SJCRH30 (cell line): ENCODE data around the gene HOXC10. TPM values are rescaled to one million over a fixed set of nuclear protein-coding genes. Genes with fewer than 3 reads are reported as not detected.

Experiments
- DNase-seq, 2 experiments: peaks; one replicate each; pipeline ENCODE4 v3.0.0-alpha.2; 2015 to 2020
- H3K27ac ChIP-seq: fragments of 250-450 bp; sonication (Bioruptor Pico); 2 replicates; pipeline ENCODE4 v1.5.1; 2020; ENCODE audit warnings: mild to moderate bottlenecking, moderate library complexity
- H3K27me3 ChIP-seq: fragments of 250-450 bp; sonication (Bioruptor Pico); 2 replicates; pipeline ENCODE4 v1.5.1; 2020; ENCODE audit warnings: mild to moderate bottlenecking, moderate library complexity
- H3K36me3 ChIP-seq: fragments of 250-450 bp; sonication (Bioruptor Pico); 2 replicates; pipeline ENCODE4 v1.5.1; 2020; ENCODE audit warnings: mild to moderate bottlenecking, moderate library complexity
- H3K4me1 ChIP-seq: fragments of 250-450 bp; sonication (Bioruptor Pico); 2 replicates; pipeline ENCODE4 v1.5.1; 2020; ENCODE audit warnings: mild to moderate bottlenecking, moderate library complexity
- H3K4me3 ChIP-seq: fragments of 250-450 bp; sonication (Bioruptor Pico); 2 replicates; pipeline ENCODE4 v1.5.1; 2020; ENCODE audit warnings: mild to moderate bottlenecking, moderate library complexity
- H3K9me3 ChIP-seq: fragments of 250-450 bp; sonication (Bioruptor Pico); replicated peaks from 2 replicates; pipeline ENCODE4 v1.5.1; 2020; ENCODE audit warnings: mild to moderate bottlenecking, moderate library complexity
- total RNA-seq: library from RNA; depleted of rRNA; stranded (reverse); fragments of >200 nt; shearing (Covaris generic); gene quantifications from 2 replicates; pipeline ENCODE4 v1.2.3, GENCODE V29; 2014; rRNA removed

Gene HOXC10
- 0.51 and 0.71 TPM in 2 replicates for total RNA-seq

DNA sequence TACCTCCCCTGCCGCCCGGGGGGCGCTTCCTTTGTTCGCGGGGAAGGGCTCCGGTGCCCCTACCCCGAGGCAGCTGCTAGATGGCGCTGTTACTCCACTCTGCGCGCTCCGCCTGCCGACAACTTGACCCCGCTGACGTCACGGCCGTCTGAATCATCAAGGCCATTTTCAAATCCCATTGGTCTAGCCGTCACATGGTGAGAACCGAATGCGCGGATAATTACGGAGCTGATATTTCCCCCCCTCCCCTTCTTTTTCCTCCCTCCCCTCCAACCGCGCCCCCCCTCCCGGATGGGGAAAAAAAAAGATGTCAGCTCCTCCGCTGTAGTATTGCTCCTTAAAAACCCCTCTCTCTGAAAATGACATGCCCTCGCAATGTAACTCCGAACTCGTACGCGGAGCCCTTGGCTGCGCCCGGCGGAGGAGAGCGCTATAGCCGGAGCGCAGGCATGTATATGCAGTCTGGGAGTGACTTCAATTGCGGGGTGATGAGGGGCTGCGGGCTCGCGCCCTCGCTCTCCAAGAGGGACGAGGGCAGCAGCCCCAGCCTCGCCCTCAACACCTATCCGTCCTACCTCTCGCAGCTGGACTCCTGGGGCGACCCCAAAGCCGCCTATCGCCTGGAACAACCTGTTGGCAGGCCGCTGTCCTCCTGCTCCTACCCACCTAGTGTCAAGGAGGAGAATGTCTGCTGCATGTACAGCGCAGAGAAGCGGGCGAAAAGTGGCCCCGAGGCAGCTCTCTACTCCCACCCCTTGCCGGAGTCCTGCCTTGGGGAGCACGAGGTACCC is at the start of gene HOXC10:
TSS of gene HOXC10 (plus strand) at position 246 of the 791 bp plus-strand sequence. CDS start at position 360, 114 bp downstream.
- H3K27me3 ChIP-seq, result peaks cover 13% of the 10 kb centered on the region
- H3K9me3 ChIP-seq, result no peaks in the 10 kb centered on the region
- no peaks in the 10 kb centered on the region for H3K36me3 ChIP-seq
- peak within 1 kb of the TSS; percentile 40 for H3K4me3 ChIP-seq
- peak; percentile 92 to 95 for DNase-seq
- no peaks in the 10 kb centered on the region for H3K4me1 ChIP-seq
- H3K27ac ChIP-seq, result no peak within 1 kb of the TSS

DNA sequence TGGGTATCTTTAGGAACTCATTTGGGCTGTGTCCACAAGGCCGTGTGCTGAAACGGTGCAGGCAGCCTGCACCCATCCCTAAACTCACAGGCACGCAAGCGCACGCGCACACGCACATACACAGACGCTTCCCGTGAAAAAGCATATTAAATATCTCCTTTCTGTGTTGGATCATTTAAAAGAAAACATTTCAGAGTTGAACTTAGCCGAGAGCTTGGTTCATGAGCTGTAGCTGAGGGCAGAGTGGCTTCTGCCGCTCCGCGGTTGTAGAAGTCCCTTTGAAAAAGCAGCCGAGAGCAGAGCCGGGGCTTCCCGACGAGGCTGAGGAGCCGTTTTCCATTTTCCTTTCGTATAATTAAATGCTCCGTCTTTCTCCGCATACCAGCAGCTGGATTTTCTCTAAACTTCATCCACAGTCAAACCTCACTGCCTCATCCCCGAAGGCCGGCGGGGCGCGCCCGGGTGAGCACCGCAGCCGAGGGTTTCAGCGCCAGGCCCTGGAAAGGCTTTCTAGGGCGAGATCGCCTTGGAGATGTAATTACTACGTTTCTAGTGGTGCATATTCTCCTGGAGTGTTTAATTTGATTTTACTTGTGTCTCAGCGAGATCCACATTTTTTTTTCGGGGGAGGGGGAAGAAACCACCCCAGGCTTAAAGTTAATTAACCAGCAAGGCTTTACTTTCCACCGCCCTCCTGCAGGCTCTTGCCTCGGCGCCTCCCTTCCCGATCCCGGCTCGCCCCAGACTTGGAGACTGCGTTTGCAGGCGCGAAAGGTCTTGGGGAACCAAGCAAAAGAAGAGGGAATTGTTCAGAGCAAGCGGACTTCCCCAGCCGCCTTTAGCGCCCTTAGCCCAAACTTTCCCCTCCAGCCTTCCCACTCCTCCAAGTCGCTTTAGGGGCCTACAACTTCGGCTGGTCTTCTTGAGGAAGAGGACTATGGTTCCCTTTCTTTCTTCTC is 49.3 kb upstream of the HOXC10 start:
- Histone ChIP-seq H3K4me3 (no peak overlapping the region), H3K36me3 (no peaks in the 10 kb centered on the region), H3K27ac (no peak overlapping the region), H3K4me1 (no peaks in the 10 kb centered on the region), H3K9me3 (no peaks in the 10 kb centered on the region), H3K27me3 (peaks cover 13% of the 10 kb centered on the region; the same call in 1 of the 2 replicates)
- no peak for DNase-seq

DNA sequence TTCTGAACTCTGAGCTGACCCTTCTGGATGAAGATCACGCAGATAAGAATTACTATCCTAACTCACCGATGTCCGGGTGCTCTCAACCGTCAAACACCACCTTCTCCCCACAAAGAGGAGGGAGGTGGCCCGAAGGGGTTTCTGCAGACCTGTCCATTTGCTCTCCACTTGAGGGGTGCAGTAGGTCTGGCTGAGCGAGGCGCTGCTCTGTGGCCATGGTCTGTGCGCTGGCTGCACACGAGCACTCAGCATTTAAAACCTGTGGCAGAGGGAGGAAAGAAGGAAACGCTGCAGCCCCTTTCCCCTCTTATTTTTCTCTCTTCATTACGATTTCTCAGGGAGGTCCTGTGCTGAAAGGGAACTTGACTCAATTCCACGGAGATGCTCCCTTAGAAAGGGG is 47.8 kb upstream of the HOXC10 start:
- Histone ChIP-seq H3K9me3 (no peaks in the 10 kb centered on the region), H3K4me1 (no peaks in the 10 kb centered on the region), H3K4me3 (no peak overlapping the region), H3K27ac (no peak overlapping the region), H3K36me3 (no peaks in the 10 kb centered on the region), H3K27me3 (peaks cover 10% of the 10 kb centered on the region; the same call in 1 of the 2 replicates)
- DNase-seq, result no peak

DNA sequence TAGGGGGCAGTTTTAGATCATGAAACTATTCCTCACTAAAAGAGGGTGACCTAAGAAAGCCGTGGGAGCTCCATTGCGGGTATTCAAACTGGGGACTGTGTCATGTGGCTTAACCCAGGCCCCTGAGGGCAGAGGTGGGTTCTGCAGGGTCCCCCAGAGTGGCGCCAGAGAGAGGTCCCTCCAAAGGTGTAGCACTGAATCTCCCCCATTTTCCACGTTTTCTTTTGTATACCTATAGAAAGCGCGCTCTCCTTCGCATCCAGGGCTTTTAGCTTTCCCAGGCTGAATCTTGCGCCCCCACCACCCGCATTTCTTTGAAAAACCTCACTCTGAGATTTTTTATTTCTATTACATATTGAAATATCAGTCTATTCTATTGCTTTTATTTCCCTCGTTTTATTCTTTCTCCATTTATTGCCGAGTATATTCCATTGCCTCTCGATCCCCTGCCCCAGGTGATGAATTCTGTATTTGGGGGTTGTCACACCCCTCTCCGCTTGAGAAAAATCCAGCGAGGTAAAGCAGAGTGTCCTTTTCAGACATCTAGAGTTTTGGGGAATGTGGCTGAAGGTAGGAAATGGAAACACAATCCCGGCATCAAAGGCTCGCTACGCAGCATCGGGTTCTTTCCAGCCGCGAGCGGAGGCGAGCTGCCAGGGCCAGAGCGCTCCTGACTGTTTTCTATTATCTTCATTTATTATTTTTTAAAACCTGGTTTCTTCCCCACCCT is 47.2 kb upstream of the HOXC10 start:
- H3K4me3 ChIP-seq, result peak overlapping the region; percentile 61
- H3K4me1 ChIP-seq, result no peaks in the 10 kb centered on the region
- H3K9me3 ChIP-seq, result no peaks in the 10 kb centered on the region
- H3K27ac ChIP-seq, result no peak overlapping the region
- DNase-seq, result no peak
- no peaks in the 10 kb centered on the region for H3K36me3 ChIP-seq
- peaks cover 10% of the 10 kb centered on the region; the same call in 1 of the 2 replicates for H3K27me3 ChIP-seq

DNA sequence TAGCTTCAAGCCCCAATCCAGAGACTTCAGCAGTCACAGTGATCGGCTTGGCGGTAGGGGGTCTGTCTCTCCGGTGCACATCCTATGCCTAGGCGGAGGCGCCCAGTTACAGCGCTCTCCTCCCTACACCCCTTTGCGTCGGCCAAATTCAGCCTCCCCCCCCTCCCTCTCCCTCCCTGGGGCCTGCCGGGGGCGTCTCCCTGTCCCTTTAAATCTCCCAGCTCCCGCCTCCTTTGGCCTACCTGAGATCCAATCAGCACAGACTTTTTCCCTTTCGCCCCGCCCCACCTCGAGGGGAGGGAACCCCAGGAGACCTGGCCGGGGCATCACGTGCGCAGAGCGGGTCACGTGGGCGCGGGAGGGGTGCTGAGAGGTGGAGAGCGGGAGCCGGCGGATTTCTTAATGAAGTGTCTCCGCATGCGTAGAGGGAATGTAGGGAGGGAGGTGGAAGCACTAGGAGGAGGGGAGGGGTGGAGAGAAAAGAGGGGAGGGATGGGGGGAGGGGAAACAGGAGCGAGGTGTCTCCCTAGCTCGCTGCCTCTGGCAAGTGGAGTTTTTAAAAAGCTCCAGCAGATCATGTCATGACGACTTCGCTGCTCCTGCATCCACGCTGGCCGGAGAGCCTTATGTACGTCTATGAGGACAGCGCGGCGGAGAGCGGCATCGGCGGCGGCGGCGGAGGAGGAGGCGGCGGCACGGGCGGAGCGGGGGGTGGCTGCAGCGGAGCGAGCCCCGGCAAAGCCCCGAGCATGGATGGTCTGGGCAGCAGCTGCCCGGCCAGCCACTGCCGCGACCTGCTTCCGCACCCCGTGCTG is 46.4 kb upstream of the HOXC10 start, which contains the start of gene HOXC13:
TSS of gene HOXC13 (plus strand) at position 506 of the 815 bp plus-strand sequence. CDS start at position 582, 76 bp downstream.
- no peaks in the 10 kb centered on the region for H3K9me3 ChIP-seq
- H3K36me3 ChIP-seq, result no peaks in the 10 kb centered on the region
- H3K27me3 ChIP-seq, result peaks cover 10% of the 10 kb centered on the region; the same call in 1 of the 2 replicates
- DNase-seq, result peak; percentile 96 to 97
- peak within 1 kb of the TSS; percentile 61 for H3K4me3 ChIP-seq
- no peak within 1 kb of the TSS for H3K27ac ChIP-seq
- H3K4me1 ChIP-seq, result no peaks in the 10 kb centered on the region

DNA sequence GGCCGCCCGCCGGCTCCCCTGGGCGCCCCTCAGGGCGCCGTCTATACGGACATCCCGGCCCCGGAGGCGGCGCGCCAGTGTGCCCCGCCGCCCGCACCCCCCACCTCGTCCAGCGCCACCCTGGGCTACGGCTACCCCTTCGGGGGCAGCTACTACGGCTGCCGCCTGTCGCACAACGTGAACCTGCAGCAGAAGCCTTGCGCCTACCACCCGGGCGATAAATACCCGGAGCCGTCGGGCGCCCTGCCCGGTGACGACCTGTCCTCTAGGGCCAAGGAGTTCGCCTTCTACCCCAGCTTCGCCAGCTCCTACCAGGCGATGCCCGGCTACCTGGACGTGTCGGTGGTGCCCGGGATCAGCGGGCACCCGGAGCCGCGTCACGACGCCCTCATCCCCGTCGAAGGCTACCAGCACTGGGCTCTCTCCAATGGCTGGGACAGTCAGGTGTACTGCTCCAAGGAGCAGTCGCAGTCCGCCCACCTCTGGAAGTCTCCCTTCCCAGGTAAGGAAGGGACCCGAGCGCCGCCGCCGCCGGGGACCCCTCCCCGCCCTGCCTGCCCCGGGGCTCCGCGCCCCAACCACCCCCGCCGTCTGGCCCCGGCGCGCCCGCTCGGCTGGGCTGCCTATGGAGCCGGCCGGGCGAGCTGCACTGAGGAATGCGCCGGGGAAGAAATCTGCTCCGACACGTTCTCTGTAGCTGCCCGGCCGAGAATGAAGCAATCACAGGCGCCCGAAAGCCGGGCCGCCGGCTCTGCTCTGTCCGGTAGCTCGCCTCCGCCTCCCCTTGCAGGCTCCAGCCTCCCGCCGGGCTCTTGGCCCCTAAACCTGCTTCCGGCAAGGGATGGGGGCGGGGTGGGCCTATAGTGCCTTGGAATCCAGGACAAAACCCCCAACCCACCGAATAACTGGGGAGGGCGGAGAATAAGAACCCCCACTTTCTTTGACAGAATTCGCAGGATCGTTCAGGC is 45.5 kb upstream of the HOXC10 start:
- Histone ChIP-seq H3K4me3 (peak overlapping the region; percentile 61), H3K36me3 (no peaks in the 10 kb centered on the region), H3K27ac (no peak overlapping the region), H3K9me3 (no peaks in the 10 kb centered on the region), H3K4me1 (no peaks in the 10 kb centered on the region), H3K27me3 (0 out of 2 replicates have a peak, but pooled peaks cover 10% of the 10 kb centered on the region)
- DNase-seq, result no peak

DNA sequence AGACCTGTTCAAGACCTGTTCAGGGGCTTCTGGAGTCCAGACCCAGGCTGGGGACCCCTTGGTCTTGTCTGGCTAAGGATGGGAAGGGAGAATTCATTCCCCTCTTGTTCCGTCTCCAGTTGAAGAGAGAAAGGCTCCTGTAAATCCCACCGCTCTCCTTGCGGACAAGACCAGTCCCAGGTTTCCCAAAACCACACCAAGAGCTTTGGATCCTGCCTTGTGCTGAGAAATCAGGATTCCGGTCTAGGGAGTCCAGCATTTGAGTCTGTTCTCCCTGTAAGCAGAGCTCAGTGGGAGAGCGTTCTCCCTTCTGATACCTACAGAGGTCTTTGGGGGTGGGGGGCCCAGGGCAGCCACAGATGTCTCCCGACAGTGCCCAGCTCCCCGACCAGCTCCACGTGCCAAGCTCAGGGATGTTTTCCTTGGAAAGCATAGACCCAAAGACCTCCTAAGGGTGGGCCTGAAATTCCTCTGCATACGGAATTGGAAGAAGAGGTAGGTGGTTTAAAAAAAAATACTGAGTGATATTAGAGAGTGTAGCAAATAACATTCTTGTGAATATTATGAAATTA is 44.4 kb upstream of the HOXC10 start:
- no peaks in the 10 kb centered on the region for H3K4me1 ChIP-seq
- DNase-seq, result no peak
- no peaks in the 10 kb centered on the region for H3K9me3 ChIP-seq
- no peak overlapping the region for H3K27ac ChIP-seq
- H3K27me3 ChIP-seq, result 0 out of 2 replicates have a peak, but pooled peaks cover 10% of the 10 kb centered on the region
- H3K4me3 ChIP-seq, result no peak overlapping the region
- H3K36me3 ChIP-seq, result no peaks in the 10 kb centered on the region

DNA sequence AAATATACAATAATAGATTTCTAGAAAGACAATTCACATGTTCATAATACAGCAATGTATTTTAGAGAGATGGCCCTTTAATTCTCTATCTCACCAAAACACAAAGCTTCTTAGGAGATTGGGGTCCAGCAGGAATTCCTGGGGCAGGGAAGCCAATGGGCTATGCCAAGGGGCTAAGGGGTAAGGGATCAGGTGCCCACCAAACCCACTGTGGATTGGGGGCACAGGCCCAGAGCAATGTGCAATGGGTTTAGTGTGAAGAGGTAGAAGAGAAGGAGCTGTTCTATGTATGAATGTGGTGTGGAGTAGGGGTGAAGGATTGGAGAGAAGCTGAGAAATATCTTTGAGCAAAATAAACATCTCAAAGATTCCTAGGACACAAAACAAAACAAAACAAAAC is 43.8 kb upstream of the HOXC10 start:
- DNase-seq, result no peak
- Histone ChIP-seq H3K27me3 (0 out of 2 replicates have a peak, but pooled peaks cover 10% of the 10 kb centered on the region), H3K4me3 (no peak overlapping the region), H3K9me3 (no peaks in the 10 kb centered on the region), H3K4me1 (no peaks in the 10 kb centered on the region), H3K36me3 (no peaks in the 10 kb centered on the region), H3K27ac (no peak overlapping the region)

DNA sequence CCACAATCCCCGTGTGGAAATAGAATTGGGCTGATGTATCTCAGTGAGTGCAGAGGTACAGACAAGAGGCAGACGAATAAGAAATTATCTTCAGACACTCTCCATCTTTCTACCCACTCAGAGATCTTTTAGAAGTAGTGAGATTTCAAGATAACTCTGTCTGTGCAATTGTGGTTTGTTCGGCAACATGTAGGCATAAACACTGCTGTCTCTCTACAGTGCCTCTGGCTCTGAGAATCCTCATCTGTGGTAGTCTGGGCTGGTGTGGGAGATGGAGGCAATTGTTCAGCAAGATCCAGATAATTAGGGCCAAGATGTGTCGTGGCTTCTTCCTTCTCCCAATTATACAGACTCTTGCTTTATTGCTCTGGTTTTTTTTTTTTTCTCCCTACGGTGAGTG is 43.2 kb upstream of the HOXC10 start:
- Histone ChIP-seq H3K4me3 (no peak overlapping the region), H3K27me3 (0 out of 2 replicates have a peak, but pooled peaks cover 10% of the 10 kb centered on the region), H3K36me3 (no peaks in the 10 kb centered on the region), H3K27ac (no peak overlapping the region), H3K9me3 (no peaks in the 10 kb centered on the region), H3K4me1 (no peaks in the 10 kb centered on the region)
- DNase-seq, result no peak

DNA sequence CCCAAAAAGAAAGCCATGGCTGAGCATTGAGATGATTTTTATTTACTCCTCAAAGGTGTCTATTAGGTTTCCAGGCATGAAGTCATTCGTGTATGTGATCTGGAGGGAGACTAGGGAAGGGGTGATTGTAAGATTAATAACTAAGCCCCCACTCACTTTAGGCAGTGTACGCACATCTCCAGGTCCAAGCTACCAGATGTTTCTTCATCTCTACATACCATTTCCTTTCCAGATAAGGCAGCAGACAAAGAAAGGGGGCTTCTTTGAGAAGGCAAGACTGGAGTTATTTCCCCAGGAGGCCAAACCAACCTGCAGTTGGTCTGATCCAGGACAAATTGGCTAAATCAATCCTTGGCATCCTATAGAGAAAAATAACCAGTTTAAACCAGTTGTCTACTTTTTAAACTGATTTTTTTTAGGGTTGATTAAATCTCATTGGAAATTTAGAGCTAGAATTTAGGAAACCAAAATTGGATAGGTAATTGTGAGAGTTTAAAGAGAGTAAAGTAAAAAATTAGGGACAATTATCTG is 42.4 kb upstream of the HOXC10 start:
- H3K27me3 ChIP-seq, result 0 out of 2 replicates have a peak, but pooled peaks cover 2% of the 10 kb centered on the region

DNA sequence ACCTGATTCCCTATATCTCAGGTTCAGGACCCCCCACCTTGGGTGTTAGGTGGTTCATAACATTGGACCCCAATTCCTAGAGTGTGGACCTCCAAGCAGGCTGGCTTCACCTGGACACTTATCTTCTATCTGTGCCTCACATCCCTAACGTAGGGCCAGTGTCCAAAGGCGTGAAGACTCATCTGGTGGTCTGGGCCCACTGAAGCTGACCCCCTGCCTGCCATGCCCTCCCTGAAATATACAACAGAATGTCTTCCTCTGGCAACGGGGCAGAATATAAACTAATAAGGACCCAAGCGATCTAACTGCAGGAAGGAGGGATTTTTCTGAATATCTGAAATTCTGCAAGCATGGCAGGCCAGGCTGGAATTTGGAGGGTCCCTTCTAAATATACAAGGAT is 40.7 kb upstream of the HOXC10 start:
- no peaks in the 10 kb centered on the region for H3K36me3 ChIP-seq
- DNase-seq, result no peak
- no peaks in the 10 kb centered on the region for H3K4me1 ChIP-seq
- no peak overlapping the region for H3K4me3 ChIP-seq
- no peak overlapping the region for H3K27ac ChIP-seq
- H3K9me3 ChIP-seq, result no peaks in the 10 kb centered on the region
- no peaks in the 10 kb centered on the region for H3K27me3 ChIP-seq

More for the DNA sequence above, 42.4 kb upstream of the HOXC10 start:
- Histone ChIP-seq H3K36me3 (no peaks in the 10 kb centered on the region), H3K9me3 (no peaks in the 10 kb centered on the region), H3K27ac (no peak overlapping the region), H3K4me1 (no peaks in the 10 kb centered on the region), H3K4me3 (no peak overlapping the region)
- DNase-seq, result no peak
